ENCODE data around the gene RPS6KA5.
"Not testable (repeated sequence)": the region's sequence is repeated elsewhere in the genome, so short reads cannot be mapped to it uniquely, and the experiment has no call there.

The RPS6KA5 gene

DNA sequence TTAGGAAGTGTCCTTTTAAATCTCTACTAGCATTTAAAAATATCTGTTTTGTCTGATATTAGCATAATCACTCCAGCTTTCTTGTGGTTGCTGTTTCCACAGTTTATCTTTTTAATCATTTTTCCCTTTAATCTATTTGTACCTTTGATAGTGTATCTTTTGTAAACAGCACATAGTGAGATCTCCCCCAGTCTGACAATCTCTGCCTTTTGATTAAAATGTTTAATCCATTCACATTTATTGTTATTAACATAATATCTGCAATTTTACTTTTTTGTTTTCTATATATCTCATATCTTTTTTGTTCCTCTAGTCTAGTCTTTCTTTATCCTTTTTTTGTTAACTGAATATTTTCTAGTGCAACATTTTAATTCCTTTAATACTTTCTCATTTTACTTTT lies 104.2 kb downstream of the RPS6KA5 start:
- Histone ChIP-seq H3K4me3 (replicated peaks; ENCODE audit: insufficient read depth, low read length) (no peak overlapping the region), H3K27ac (replicated peaks) (no peak overlapping the region), H3K27me3 (ENCODE audit: insufficient read depth, poor library complexity, severe bottlenecking) (no peaks in the 10 kb centered on the region)
- TF ChIP-seq POLR2AphosphoS5 (IDR thresholded peaks at IDR 0.05; ENCODE audit: low read depth) (no peak), SPI1 (IDR thresholded peaks at IDR 0.05; ENCODE audit: borderline replicate concordance, low read depth) (no peak), GABPA (IDR thresholded peaks at IDR 0.05; ENCODE audit: low read depth) (no peak)
- TF ChIP-seq, protein P1, sequence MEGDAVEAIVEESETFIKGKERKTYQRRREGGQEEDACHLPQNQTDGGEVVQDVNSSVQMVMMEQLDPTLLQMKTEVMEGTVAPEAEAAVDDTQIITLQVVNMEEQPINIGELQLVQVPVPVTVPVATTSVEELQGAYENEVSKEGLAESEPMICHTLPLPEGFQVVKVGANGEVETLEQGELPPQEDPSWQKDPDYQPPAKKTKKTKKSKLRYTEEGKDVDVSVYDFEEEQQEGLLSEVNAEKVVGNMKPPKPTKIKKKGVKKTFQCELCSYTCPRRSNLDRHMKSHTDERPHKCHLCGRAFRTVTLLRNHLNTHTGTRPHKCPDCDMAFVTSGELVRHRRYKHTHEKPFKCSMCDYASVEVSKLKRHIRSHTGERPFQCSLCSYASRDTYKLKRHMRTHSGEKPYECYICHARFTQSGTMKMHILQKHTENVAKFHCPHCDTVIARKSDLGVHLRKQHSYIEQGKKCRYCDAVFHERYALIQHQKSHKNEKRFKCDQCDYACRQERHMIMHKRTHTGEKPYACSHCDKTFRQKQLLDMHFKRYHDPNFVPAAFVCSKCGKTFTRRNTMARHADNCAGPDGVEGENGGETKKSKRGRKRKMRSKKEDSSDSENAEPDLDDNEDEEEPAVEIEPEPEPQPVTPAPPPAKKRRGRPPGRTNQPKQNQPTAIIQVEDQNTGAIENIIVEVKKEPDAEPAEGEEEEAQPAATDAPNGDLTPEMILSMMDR (IDR thresholded peaks at IDR 0.05; ENCODE audit: insufficient read depth, low read length), result no peak
- TF ChIP-seq, protein P2, sequence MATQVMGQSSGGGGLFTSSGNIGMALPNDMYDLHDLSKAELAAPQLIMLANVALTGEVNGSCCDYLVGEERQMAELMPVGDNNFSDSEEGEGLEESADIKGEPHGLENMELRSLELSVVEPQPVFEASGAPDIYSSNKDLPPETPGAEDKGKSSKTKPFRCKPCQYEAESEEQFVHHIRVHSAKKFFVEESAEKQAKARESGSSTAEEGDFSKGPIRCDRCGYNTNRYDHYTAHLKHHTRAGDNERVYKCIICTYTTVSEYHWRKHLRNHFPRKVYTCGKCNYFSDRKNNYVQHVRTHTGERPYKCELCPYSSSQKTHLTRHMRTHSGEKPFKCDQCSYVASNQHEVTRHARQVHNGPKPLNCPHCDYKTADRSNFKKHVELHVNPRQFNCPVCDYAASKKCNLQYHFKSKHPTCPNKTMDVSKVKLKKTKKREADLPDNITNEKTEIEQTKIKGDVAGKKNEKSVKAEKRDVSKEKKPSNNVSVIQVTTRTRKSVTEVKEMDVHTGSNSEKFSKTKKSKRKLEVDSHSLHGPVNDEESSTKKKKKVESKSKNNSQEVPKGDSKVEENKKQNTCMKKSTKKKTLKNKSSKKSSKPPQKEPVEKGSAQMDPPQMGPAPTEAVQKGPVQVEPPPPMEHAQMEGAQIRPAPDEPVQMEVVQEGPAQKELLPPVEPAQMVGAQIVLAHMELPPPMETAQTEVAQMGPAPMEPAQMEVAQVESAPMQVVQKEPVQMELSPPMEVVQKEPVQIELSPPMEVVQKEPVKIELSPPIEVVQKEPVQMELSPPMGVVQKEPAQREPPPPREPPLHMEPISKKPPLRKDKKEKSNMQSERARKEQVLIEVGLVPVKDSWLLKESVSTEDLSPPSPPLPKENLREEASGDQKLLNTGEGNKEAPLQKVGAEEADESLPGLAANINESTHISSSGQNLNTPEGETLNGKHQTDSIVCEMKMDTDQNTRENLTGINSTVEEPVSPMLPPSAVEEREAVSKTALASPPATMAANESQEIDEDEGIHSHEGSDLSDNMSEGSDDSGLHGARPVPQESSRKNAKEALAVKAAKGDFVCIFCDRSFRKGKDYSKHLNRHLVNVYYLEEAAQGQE (IDR thresholded peaks at IDR 0.05; ENCODE audit: insufficient replicate concordance, low read depth), result no peak
- no peak for DNase-seq (ENCODE audit: low read depth in 1 of 2, low spot score in 1 of 2)

DNA sequence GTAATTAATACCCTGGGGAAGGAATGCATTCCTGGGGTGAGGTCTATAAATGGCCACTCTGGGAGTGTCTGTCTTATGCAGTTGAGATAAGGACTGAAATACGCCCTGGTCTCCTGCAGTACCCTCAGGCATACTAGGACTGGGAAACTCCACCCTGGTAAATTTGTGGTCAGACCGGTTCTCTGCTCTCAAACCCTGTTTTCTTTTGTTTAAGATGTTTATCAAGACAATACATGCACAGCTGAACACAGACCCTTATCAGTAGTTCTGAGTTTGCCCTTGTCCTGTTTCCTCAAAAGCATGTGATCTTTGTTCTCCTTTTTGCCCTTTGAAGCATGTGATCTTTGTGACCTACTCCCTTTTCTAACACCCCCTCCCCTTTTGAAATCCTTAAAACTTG lies 106.8 kb downstream of the RPS6KA5 start:
- H3K27me3 ChIP-seq (ENCODE audit: insufficient read depth, poor library complexity, severe bottlenecking); H3K27ac ChIP-seq (replicated peaks); DNase-seq (ENCODE audit: low read depth in 1 of 2, low spot score in 1 of 2); H3K4me3 ChIP-seq (replicated peaks; ENCODE audit: insufficient read depth, low read length): not testable (repeated sequence)

DNA sequence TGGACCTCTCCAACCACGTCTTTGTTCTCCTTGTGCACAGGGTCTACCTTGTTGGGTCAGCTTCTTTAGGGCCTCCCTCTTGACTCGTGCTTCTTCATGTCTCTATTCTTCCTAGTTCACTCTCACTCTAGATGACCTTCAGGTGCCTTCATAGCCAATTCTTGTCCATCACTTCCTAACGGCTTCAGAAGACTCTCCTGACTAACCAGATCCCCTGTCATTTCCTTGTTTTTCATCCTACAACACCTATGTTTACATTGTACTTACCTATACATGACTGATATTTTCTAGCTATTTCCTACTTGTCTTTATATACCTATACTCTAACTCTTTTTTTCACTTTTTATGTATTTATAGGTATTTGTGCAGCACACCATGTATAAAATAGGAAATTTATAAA lies 117.1 kb downstream of the RPS6KA5 start:
- H3K27me3 ChIP-seq (ENCODE audit: insufficient read depth, poor library complexity, severe bottlenecking), result no peaks in the 10 kb centered on the region
- TF ChIP-seq, protein P1 (IDR thresholded peaks at IDR 0.05; ENCODE audit: insufficient read depth, low read length), result no peak
- TF ChIP-seq, protein P2 (IDR thresholded peaks at IDR 0.05; ENCODE audit: insufficient replicate concordance, low read depth), result no peak
- TF ChIP-seq POLR2AphosphoS5 (IDR thresholded peaks at IDR 0.05; ENCODE audit: low read depth), result no peak
- no peak for TF ChIP-seq GABPA (IDR thresholded peaks at IDR 0.05; ENCODE audit: low read depth)
- TF ChIP-seq SPI1 (IDR thresholded peaks at IDR 0.05; ENCODE audit: borderline replicate concordance, low read depth), result no peak
- no peak overlapping the region for H3K4me3 ChIP-seq (replicated peaks; ENCODE audit: insufficient read depth, low read length)
- DNase-seq (ENCODE audit: low read depth in 1 of 2, low spot score in 1 of 2), result no peak
- H3K27ac ChIP-seq (replicated peaks), result no peak overlapping the region

DNA sequence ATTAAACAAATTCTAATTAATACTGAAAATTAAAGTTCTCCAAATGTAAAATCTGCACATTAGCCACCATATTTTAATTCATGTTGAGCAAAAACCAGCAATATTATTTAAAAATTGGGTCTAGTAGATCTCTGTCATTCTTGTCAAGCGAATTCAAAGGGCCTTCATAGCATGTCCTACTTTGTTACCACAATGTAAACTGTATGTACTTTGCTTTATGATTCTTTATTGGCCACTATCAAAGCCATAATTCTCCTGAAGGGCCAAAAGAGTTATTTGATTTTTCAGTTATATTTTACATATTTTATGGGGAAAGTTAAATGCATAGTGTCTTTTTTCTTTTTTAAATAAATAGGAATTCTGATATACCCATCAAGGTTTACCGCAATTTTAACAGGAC lies 117.9 kb downstream of the RPS6KA5 start:
- H3K4me3 ChIP-seq (replicated peaks; ENCODE audit: insufficient read depth, low read length), result no peak overlapping the region
- H3K27ac ChIP-seq (replicated peaks), result no peak overlapping the region
- H3K27me3 ChIP-seq (ENCODE audit: insufficient read depth, poor library complexity, severe bottlenecking), result no peaks in the 10 kb centered on the region
- no peak for TF ChIP-seq SPI1 (IDR thresholded peaks at IDR 0.05; ENCODE audit: borderline replicate concordance, low read depth)
- no peak for TF ChIP-seq GABPA (IDR thresholded peaks at IDR 0.05; ENCODE audit: low read depth)
- no peak for DNase-seq (ENCODE audit: low read depth in 1 of 2, low spot score in 1 of 2)

DNA sequence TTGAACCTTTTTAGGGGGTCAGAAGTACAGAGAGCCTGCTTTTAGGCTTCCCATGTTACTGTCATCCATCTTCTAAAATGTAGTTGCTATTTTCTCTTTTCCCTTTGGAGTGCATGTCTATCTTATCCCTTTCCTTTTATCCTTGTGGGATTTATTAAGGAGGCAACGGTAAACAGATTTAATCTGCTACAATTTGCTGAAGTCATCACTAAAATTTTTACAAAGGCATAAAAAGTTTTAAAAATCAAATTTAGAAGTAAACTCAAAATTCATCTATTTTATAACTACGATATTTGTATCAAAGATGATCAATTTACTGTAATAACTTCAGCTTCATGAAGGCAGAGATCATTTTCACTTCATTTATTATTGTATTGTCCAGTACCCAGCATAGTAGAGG lies 118.7 kb downstream of the RPS6KA5 start:
- TF ChIP-seq SPI1 (IDR thresholded peaks at IDR 0.05; ENCODE audit: borderline replicate concordance, low read depth) (no peak), GABPA (IDR thresholded peaks at IDR 0.05; ENCODE audit: low read depth) (no peak), POLR2AphosphoS5 (IDR thresholded peaks at IDR 0.05; ENCODE audit: low read depth) (no peak)
- TF ChIP-seq, protein P2 (IDR thresholded peaks at IDR 0.05; ENCODE audit: insufficient replicate concordance, low read depth), result no peak
- TF ChIP-seq, protein P1 (IDR thresholded peaks at IDR 0.05; ENCODE audit: insufficient read depth, low read length), result no peak
- H3K4me3 ChIP-seq (replicated peaks; ENCODE audit: insufficient read depth, low read length), result no peak overlapping the region
- DNase-seq (ENCODE audit: low read depth in 1 of 2, low spot score in 1 of 2), result no peak
- no peak overlapping the region for H3K27ac ChIP-seq (replicated peaks)
- no peaks in the 10 kb centered on the region for H3K27me3 ChIP-seq (ENCODE audit: insufficient read depth, poor library complexity, severe bottlenecking)

All from HL-60 (cell line).